GM21390 (cell line): ENCODE data around the gene MIA2.
"Not testable (repeated sequence)": the region's sequence is repeated elsewhere in the genome, so short reads cannot be mapped to it uniquely, and the experiment has no call there.

Experiments
- ATAC-seq: cut with Tn5 transposase; IDR thresholded peaks from one replicate; pipeline ENCODE4 v1.9.1; 2021; ENCODE audit not compliant: unreplicated experiment

The MIA2 gene

GRCh38 chr14:39231751-39232553 is 1.8 kb upstream of the MIA2 start:
- ATAC-seq, result peak; percentile 77

- ATAC-seq, result no peak
Observed at GRCh38 chr14:39232554-39233415, 930 bp upstream of the MIA2 start.

- not testable (repeated sequence) for ATAC-seq
Observed at GRCh38 chr14:39234986-39235385, 1.3 kb downstream of the MIA2 start.

GRCh38 chr14:39235466-39235865 is 1.8 kb downstream of the MIA2 start:
- not testable (repeated sequence) for ATAC-seq

GRCh38 chr14:39240769-39241168 is 7.1 kb downstream of the MIA2 start:
- no peak for ATAC-seq

GRCh38 chr14:39241637-39242036 is 7.9 kb downstream of the MIA2 start:
- ATAC-seq, result no peak

- no peak for ATAC-seq
Observed at GRCh38 chr14:39243831-39244230, 10.1 kb downstream of the MIA2 start.

- ATAC-seq, result no peak
Observed at GRCh38 chr14:39246618-39247017, 12.9 kb downstream of the MIA2 start.

GRCh38 chr14:39247256-39247655 is 13.5 kb downstream of the MIA2 start:
- ATAC-seq, result no peak

- no peak for ATAC-seq
Observed at GRCh38 chr14:39251547-39251946, 17.8 kb downstream of the MIA2 start.

- ATAC-seq, result not testable (repeated sequence)
Observed at GRCh38 chr14:39257388-39257787, 23.7 kb downstream of the MIA2 start.

- no peak for ATAC-seq
Observed at GRCh38 chr14:39258782-39259545, 25.2 kb downstream of the MIA2 start.

- ATAC-seq, result not testable (repeated sequence)
Observed at GRCh38 chr14:39260161-39260560, 26.4 kb downstream of the MIA2 start.

- ATAC-seq, result not testable (repeated sequence)
Observed at GRCh38 chr14:39262214-39262613, 28.5 kb downstream of the MIA2 start.

GRCh38 chr14:39264057-39264456 is 30.3 kb downstream of the MIA2 start:
- no peak for ATAC-seq

- ATAC-seq, result no peak
Observed at GRCh38 chr14:39264558-39264957, 30.8 kb downstream of the MIA2 start.

GRCh38 chr14:39265033-39265432 is 31.3 kb downstream of the MIA2 start:
- ATAC-seq, result no peak

GRCh38 chr14:39265806-39266524 is 32.2 kb downstream of the MIA2 start:
- no peak for ATAC-seq

GRCh38 chr14:39266525-39266870 is 32.8 kb downstream of the MIA2 start:
- ATAC-seq, result peak; percentile 34

GRCh38 chr14:39266871-39267607 is 33.3 kb downstream of the MIA2 start:
- peak; percentile 81 for ATAC-seq
